ENCODE measurements around the gene ADCK1. TPM values are rescaled to one million over a fixed set of nuclear protein-coding genes. Genes with fewer than 3 reads are reported as not detected.

ADCK1 gene
- total and polyA plus RNA-seq, 2 donors (not counting 3 experiments of a cell fraction or from before 2014, with no cell fraction given), result 4.2 to 6.9 TPM

- Histone ChIP-seq H3K9me3 (replicated peaks; ENCODE audit: control insufficient read depth, insufficient read depth, low read length) (no peaks in the 10 kb centered on the region), H3K9ac (replicated peaks; ENCODE audit: extremely low read depth, insufficient read depth, low read length) (no peak overlapping the region), H3K27ac (ENCODE audit: insufficient read depth, low read depth, low read length) (no peak overlapping the region), H4K20me1 (replicated peaks; ENCODE audit: control insufficient read depth, extremely low read depth, insufficient read depth, low read length) (no peaks in the 10 kb centered on the region), H3K4me3 (replicated peaks in 1 of 3; ENCODE audit: insufficient read depth in 1 of 3, low read depth in 1 of 3, low read length in 3 of 3) (no peak overlapping the region), H3K79me2 (ENCODE audit: control insufficient read depth, insufficient read depth, low read length) (peaks cover 25% of the 10 kb centered on the region), H3K36me3 (ENCODE audit: control insufficient read depth in 2 of 2, extremely low read depth in 1 of 2, insufficient read depth in 2 of 2, low read length in 2 of 2) (no peaks in the 10 kb centered on the region), H3K9me1 (replicated peaks; ENCODE audit: control insufficient read depth, extremely low read depth, insufficient read depth, low read length) (no peaks in the 10 kb centered on the region), H3K4me2 (ENCODE audit: insufficient read depth, low read length) (no peak overlapping the region), H3K4me1 (ENCODE audit: control insufficient read depth, extremely low read depth, insufficient read depth, low read length) (peaks cover 8% of the 10 kb centered on the region), H2AFZ (ENCODE audit: low read depth, low read length) (no peak overlapping the region), H3K27me3 (ENCODE audit: control insufficient read depth in 2 of 2, insufficient read depth in 2 of 2, low read length in 2 of 2) (no peaks in the 10 kb centered on the region)
- ChIA-PET CTCF (interaction anchor here (1.2 kb wide), 1 partner anchor 11 kb away, joined by 3 read pairs; no protein-coding TSS in a partner anchor), POLR2A (no interaction called here)
- TF ChIP-seq GATA2 (IDR thresholded peaks at IDR 0.05; ENCODE audit: insufficient read depth, insufficient read length, low read depth, low read length) (no peak), POLR2A (IDR thresholded peaks at IDR 0.05; ENCODE audit: low read depth, low read length) (no peak), EZH2 (IDR thresholded peaks at IDR 0.05; ENCODE audit: borderline replicate concordance, low read depth, low read length, severe bottlenecking) (no peak), FOS (IDR thresholded peaks at IDR 0.05; ENCODE audit: borderline replicate concordance, insufficient read depth, low read length) (no peak)
- DNase-seq (ENCODE audit: low read depth, low spot score), result no peak
- no TSS peak for BruUV-seq (replicated peaks)
- intact Hi-C loops (cut with micrococcal nuclease) (loop anchor here (5.0 kb wide), 1 partner anchor 106 kb away; no protein-coding TSS in a partner anchor), dilution Hi-C loops (cut with MboI; ENCODE audit: extremely low pct_ligation_motif_present, low sequenced_read_pairs) (no loop called here)
- no peak for FAIRE-seq
These were observed 36.6 kb upstream of the ADCK1 start for GRCh38 chr14:77763316-77763715.

DNA sequence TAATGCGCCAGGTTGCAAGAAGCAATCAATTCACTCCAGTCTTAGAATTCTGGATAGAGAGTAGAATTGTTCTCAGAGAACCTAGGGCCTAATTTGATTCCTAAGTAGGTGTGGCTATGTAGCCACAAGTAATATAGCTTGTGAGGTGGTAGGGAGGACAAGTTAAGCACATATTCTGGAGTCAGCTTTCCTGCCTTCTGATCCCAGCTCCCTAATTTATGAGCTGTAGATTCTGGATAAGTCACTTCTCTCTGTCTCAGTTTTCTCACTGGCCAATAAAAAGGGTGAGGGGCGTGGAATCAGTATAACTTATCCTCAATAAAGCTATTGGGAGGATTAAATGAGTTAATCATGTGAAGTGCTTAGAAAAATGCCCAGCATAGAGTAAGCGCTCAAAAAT is 35.9 kb upstream of the ADCK1 start:
- no peaks in the 10 kb centered on the region for H3K9me1 ChIP-seq (replicated peaks; ENCODE audit: control insufficient read depth, extremely low read depth, insufficient read depth, low read length)
- DNase-seq (ENCODE audit: low read depth, low spot score) (no peak), FAIRE-seq (no peak)
- no peaks in the 10 kb centered on the region for H3K27me3 ChIP-seq (ENCODE audit: control insufficient read depth in 2 of 2, insufficient read depth in 2 of 2, low read length in 2 of 2)
- ChIA-PET CTCF (interaction anchor here (1.2 kb wide), 1 partner anchor 11 kb away, joined by 3 read pairs; no protein-coding TSS in a partner anchor), POLR2A (no interaction called here)
- H3K4me3 ChIP-seq (replicated peaks in 1 of 3; ENCODE audit: insufficient read depth in 1 of 3, low read depth in 1 of 3, low read length in 3 of 3), result no peak overlapping the region
- H3K27ac ChIP-seq (ENCODE audit: insufficient read depth, low read depth, low read length), result no peak overlapping the region
- intact Hi-C loops (cut with micrococcal nuclease), result loop anchor here (5.0 kb wide), 1 partner anchor 107 kb away; no protein-coding TSS in a partner anchor
- no TSS peak for BruUV-seq (replicated peaks)
- no peak for TF ChIP-seq POLR2AphosphoS5 (IDR thresholded peaks at IDR 0.05; ENCODE audit: insufficient read depth, low read depth, low read length)
- no peak for TF ChIP-seq MYC (IDR thresholded peaks at IDR 0.05; ENCODE audit: low read depth, low read length)
- no peak for TF ChIP-seq CTCF (IDR thresholded peaks at IDR 0.05; ENCODE audit: extremely low read depth in 1 of 2, insufficient read depth in 1 of 2, low read depth in 1 of 2, low read length in 2 of 2)
- no peak for TF ChIP-seq POLR2A (IDR thresholded peaks at IDR 0.05; ENCODE audit: low read depth, low read length)
- no peak for TF ChIP-seq JUN (IDR thresholded peaks at IDR 0.05; ENCODE audit: borderline replicate concordance, insufficient read depth, insufficient read length, low read depth)
- TF ChIP-seq GATA2 (IDR thresholded peaks at IDR 0.05; ENCODE audit: insufficient read depth, insufficient read length, low read depth, low read length), result no peak
- TF ChIP-seq MAX (IDR thresholded peaks at IDR 0.05; ENCODE audit: insufficient read depth, insufficient read length), result no peak
- no peak for TF ChIP-seq EZH2 (IDR thresholded peaks at IDR 0.05; ENCODE audit: borderline replicate concordance, low read depth, low read length, severe bottlenecking)
- TF ChIP-seq FOS (IDR thresholded peaks at IDR 0.05; ENCODE audit: borderline replicate concordance, insufficient read depth, low read length), result no peak
- no peak overlapping the region for H3K9ac ChIP-seq (replicated peaks; ENCODE audit: extremely low read depth, insufficient read depth, low read length)
- H3K4me1 ChIP-seq (ENCODE audit: control insufficient read depth, extremely low read depth, insufficient read depth, low read length), result peaks cover 8% of the 10 kb centered on the region
- no peaks in the 10 kb centered on the region for H4K20me1 ChIP-seq (replicated peaks; ENCODE audit: control insufficient read depth, extremely low read depth, insufficient read depth, low read length)
- peaks cover 19% of the 10 kb centered on the region for H3K79me2 ChIP-seq (ENCODE audit: control insufficient read depth, insufficient read depth, low read length)
- H3K4me2 ChIP-seq (ENCODE audit: insufficient read depth, low read length), result no peak overlapping the region
- H3K36me3 ChIP-seq (ENCODE audit: control insufficient read depth in 2 of 2, extremely low read depth in 1 of 2, insufficient read depth in 2 of 2, low read length in 2 of 2), result no peaks in the 10 kb centered on the region
- H2AFZ ChIP-seq (ENCODE audit: low read depth, low read length), result no peak overlapping the region
- dilution Hi-C loops (cut with MboI; ENCODE audit: extremely low pct_ligation_motif_present, low sequenced_read_pairs), result no loop called here
- no peaks in the 10 kb centered on the region for H3K9me3 ChIP-seq (replicated peaks; ENCODE audit: control insufficient read depth, insufficient read depth, low read length)
